GM12801 (cell line): ENCODE data around the gene CPA2.

Source experiments
- TF ChIP-seq, protein P1 (sequence below): IDR thresholded peaks from one replicate; pipeline ENCODE4 v1.5.1; 2011; ENCODE audit warnings: control low read depth; ENCODE audit not compliant: insufficient read length; ENCODE audit errors: extremely low read depth

The CPA2 gene

DNA sequence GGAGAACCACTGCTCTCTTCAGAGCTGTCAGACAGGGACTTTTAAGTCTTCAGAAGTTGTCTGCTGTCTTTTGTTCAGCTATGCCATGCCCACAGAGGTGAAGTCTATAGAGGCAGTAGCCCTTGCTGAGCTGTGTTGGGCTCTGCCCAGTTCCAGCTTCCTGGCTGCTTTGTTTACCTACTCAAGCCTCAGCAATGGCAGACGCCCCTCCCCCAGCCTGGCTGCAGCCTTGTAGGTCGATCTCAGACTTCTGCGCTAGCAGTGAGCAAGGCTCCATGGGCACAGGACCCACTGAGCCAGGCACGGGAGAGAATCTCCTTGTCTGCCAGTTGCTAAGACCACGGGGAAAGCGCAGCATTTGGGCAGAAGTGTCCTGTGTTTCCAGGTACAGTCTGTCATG is 12.1 kb upstream of the CPA2 start:
- TF ChIP-seq, protein P1, sequence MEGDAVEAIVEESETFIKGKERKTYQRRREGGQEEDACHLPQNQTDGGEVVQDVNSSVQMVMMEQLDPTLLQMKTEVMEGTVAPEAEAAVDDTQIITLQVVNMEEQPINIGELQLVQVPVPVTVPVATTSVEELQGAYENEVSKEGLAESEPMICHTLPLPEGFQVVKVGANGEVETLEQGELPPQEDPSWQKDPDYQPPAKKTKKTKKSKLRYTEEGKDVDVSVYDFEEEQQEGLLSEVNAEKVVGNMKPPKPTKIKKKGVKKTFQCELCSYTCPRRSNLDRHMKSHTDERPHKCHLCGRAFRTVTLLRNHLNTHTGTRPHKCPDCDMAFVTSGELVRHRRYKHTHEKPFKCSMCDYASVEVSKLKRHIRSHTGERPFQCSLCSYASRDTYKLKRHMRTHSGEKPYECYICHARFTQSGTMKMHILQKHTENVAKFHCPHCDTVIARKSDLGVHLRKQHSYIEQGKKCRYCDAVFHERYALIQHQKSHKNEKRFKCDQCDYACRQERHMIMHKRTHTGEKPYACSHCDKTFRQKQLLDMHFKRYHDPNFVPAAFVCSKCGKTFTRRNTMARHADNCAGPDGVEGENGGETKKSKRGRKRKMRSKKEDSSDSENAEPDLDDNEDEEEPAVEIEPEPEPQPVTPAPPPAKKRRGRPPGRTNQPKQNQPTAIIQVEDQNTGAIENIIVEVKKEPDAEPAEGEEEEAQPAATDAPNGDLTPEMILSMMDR: no peak

DNA sequence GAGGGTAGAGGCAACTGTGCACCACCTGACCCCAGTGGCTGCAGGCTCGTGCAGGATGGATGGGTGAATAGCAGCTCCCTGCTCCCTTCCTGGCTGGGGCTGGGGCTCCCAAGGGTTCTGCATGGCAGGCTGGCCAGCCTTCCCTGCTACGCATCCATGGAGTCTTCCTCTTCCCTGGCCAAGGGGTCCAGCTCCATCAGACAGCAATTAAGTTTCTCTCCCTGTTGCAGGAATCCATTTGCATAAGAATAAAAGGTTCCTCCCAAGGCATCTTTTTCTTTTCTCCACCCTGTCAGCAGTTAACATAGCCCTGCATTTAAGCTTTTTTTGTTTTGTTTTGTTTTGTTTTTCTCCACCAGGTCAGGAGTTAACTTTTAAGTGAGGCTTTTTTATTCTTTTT is 10.0 kb upstream of the CPA2 start:
- TF ChIP-seq, protein P1: no peak

DNA sequence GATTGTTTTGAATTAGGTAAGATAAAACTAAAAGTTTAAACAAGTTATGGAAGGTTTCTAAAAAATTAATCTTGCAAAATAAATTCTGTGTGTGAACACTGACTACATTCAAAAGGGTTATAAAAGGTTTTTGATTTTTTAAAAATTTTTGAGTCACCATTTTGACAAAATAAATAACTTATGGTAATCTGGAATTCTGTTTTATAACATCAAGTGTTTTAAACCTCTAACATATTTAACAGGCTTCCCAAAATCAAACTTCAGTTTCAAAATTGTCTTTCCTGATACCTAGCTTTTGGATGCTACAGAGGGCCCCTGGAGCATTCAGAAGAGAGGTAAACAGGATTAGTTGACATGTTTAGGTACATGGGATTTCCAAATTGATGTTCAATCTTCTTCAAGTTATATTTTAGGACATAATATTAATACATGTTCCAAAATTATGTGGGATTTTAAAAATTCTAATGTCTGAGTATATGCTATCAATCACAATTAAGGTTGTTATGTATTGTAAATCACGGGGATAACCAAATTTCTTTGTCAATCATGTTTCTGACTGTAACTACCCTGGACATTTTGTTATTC is 8.1 kb upstream of the CPA2 start:
- TF ChIP-seq, protein P1: no peak

DNA sequence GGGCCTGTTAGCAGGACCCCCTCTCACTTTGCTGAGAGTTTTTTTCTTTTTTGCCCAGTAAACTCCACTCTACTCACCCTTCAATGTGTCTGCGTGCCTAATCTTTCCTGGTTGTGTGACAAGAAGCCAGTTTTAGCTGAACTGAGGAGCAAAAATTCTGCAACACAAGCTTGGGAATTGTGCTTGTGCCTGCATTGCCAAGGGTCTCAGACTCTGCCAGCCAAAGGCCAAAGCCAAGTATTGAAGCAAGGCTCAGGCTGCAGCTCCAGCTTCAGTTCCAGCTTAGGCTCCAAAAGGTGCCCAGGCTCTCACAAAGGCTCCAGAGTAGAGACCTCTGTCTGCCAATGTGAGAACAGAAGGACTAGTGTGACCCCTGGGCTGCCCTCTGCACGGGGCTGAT is 4.2 kb upstream of the CPA2 start:
- TF ChIP-seq, protein P1: no peak

DNA sequence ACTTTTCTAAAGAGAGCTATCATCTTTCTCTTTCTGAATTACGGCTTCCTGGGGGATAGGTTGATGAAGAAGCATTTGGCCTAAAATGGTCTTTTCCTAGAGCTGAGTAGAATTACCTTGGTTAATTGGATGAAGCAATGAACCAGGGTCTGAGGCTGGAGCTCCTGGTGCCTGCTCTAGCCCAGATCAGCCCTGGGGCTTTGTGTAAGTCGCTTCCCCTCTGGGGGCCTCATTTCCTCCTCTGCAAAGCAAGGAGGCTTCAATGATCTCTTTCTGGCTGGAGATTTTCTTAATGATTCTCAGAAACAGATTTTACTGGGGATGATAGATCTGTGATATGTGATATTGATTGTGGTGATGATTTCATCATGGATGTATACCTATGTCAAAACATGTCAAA is 3.5 kb upstream of the CPA2 start:
- TF ChIP-seq, protein P1: no peak

DNA sequence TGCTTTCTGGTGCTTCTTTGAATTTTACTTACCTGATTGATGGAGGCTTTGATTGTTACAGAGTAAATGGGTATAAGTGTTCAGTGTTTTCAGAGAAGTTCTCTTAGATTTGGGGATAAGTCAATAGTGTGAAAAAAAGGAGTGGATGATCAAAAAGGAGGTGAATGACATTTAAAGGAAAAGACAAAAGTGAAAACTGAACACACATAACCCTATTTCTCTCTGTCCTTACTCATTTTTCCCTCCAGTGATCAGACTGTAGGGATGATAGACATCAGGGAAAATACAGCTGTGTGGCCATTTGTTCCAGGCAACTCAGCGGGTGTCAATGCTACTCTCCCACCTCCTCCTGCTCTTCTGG is 278 bp downstream of the CPA2 start:
- TF ChIP-seq, protein P1: no peak

DNA sequence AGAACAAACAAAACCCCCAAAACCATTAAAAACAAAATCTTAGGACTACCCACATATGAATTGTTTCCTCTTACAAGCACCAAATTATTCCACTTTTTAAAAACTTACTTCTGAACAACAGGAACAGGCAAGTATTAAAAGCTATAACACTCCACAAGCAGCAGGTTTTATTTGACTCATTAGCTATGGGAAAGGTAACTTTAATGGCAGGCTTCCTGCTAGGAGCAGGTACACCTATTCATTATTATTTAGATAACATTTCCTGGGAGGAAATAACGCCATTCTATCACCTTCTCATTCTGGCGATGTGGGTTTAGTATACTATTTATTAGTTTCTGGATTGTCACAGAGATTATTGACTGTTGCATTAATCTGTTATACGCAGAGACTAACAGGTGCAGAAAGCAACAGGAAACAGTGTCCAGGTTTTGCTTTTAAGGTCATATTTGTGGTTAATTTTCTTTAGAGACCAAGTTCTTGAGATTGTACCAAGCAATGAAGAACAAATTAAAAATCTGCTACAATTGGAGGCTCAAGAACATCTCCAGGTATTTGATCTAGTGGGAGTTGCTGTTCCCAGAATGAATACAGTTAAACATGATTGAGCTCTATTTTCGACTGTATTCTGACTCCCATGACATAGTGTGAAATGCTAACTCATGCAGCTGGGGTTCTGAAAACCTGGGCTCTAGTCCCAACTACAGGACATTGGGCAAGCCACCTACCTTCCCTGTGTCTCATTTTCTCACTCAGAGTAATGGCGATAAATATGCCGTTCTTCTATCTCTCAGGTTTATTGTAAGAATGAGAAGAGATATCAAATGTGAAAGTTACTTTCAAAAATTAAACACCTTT is 2.0 kb downstream of the CPA2 start:
- TF ChIP-seq, protein P1: no peak
